Measurements from ENCODE around the gene NKG7. TPM values are rescaled to one million over a fixed set of nuclear protein-coding genes. Genes with fewer than 3 reads are reported as not detected.
A peak's percentile ranks its signal among the peaks of the same experiment; 100 is the strongest.

Gene NKG7
- total and polyA plus RNA-seq, 4 donors, result 2.0 to 13.6 (median 5.7) TPM

DNA sequence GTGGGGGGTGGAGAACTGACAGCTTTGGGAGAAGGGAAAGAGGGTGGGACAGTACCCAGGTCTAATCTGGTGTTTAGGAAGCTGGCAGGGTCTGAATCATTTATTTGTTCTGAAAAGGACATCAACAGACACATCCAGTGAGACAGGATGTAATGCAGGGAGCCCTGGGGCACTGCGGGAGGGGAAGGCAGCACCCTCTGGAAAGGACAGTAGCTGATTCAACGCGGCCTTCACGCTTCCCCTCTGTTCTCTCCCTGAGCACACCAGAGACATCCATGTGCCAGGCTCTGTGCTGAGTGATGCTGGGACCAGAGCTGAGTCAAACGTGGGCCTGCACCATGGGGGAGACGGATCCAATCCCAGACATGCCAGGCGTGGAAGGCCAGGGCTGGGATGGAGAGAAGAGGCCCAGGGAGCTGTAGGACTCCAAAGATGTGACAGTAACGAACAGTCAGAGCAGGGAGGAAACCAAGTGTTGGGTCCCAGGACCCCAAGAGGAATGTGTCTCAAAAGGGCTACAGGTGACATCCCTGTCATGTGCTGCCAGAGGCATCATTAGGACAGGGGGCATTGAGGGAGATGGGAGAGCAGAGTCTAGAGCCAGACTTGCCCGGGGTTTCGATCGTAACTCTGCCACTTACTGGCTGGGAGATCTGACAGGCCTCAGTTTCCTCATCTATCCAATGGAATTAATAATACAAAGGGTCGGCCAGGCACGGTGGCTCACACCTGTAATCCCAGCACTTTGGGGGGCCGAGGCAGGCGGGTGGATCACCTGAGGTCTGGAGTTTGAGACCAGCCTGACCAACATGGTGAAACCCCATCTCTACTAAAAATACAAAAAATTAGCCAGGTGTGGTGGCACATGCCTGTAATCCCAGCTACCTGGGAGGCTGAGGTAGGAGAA is 8.0 kb downstream of the NKG7 start:
- TF ChIP-seq HNF4G (IDR thresholded peaks at IDR 0.05) (no peak), FOXA1 (IDR thresholded peaks at IDR 0.05) (no peak), TAF1 (conservative IDR thresholded peaks at IDR 0.05) (no peak), RXRA (IDR thresholded peaks at IDR 0.05) (no peak), FOXA2 (IDR thresholded peaks at IDR 0.05) (no peak)
- TF ChIP-seq, protein P1, sequence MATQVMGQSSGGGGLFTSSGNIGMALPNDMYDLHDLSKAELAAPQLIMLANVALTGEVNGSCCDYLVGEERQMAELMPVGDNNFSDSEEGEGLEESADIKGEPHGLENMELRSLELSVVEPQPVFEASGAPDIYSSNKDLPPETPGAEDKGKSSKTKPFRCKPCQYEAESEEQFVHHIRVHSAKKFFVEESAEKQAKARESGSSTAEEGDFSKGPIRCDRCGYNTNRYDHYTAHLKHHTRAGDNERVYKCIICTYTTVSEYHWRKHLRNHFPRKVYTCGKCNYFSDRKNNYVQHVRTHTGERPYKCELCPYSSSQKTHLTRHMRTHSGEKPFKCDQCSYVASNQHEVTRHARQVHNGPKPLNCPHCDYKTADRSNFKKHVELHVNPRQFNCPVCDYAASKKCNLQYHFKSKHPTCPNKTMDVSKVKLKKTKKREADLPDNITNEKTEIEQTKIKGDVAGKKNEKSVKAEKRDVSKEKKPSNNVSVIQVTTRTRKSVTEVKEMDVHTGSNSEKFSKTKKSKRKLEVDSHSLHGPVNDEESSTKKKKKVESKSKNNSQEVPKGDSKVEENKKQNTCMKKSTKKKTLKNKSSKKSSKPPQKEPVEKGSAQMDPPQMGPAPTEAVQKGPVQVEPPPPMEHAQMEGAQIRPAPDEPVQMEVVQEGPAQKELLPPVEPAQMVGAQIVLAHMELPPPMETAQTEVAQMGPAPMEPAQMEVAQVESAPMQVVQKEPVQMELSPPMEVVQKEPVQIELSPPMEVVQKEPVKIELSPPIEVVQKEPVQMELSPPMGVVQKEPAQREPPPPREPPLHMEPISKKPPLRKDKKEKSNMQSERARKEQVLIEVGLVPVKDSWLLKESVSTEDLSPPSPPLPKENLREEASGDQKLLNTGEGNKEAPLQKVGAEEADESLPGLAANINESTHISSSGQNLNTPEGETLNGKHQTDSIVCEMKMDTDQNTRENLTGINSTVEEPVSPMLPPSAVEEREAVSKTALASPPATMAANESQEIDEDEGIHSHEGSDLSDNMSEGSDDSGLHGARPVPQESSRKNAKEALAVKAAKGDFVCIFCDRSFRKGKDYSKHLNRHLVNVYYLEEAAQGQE (IDR thresholded peaks at IDR 0.05), result peak; percentile 94
- TF ChIP-seq, protein P2, sequence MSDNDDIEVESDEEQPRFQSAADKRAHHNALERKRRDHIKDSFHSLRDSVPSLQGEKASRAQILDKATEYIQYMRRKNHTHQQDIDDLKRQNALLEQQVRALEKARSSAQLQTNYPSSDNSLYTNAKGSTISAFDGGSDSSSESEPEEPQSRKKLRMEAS (IDR thresholded peaks at IDR 0.05), result no peak
- Histone ChIP-seq H3K27ac (ENCODE audit: low read depth in 1 of 2, low read length in 2 of 2) (peak overlapping the region; percentile 91), H3K4me3 (ENCODE audit: low read depth in 1 of 3, low read length in 3 of 3) (peak overlapping the region in 2 of 3 donors; percentile 49 to 67), H3K4me1 (ENCODE audit: control insufficient read depth in 4 of 4, insufficient read depth in 4 of 4, low read length in 3 of 4) (peaks cover 2 to 50% (median 28%) of the 10 kb centered on the region in 4 donors), H3K9ac (ENCODE audit: low read depth in 1 of 2, low read length in 2 of 2) (peak overlapping the region; percentile 69 to 87), H3K9me3 (ENCODE audit: control insufficient read depth in 4 of 4, low read length in 3 of 4) (no peaks in the 10 kb centered on the region), H3K27me3 (ENCODE audit: control insufficient read depth in 4 of 4, insufficient read depth in 4 of 4, low read length in 3 of 4) (no peaks in the 10 kb centered on the region), H3K36me3 (ENCODE audit: control insufficient read depth in 4 of 4, insufficient read depth in 3 of 4, low read depth in 1 of 4, low read length in 3 of 4) (no peaks in the 10 kb centered on the region)
- 58% methylated on average over 15 of the region's 15 CpGs for WGBS
- no peak for DNase-seq (ENCODE audit: low spot score)

DNA sequence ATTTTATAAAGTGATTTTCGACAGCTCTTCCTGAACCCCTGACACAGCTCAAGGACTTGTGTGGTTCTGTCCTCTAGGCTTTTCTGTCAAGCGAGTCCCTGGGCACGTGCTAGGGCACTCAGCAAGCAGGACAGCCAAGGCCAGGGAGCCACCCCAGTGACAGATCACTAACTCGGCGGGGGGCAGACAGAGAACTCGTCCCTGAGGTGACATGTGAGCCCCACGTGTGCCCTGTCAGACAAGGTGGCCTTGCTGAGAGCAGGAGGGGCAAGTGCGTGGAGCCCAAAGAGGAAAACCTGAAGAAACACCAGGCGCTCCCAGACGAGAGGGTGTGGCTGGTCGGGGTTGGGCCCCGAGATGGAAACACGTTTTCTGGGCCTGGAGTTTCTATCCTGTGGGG is 11.2 kb downstream of the NKG7 start:
- no peaks in the 10 kb centered on the region for H3K9me3 ChIP-seq (ENCODE audit: control insufficient read depth in 4 of 4, low read length in 3 of 4)
- H3K4me3 ChIP-seq (ENCODE audit: low read depth in 1 of 3, low read length in 3 of 3), result no peak overlapping the region
- no peaks in the 10 kb centered on the region for H3K27me3 ChIP-seq (ENCODE audit: control insufficient read depth in 4 of 4, insufficient read depth in 4 of 4, low read length in 3 of 4)
- peaks cover 7 to 57% (median 30%) of the 10 kb centered on the region in 4 donors for H3K4me1 ChIP-seq (ENCODE audit: control insufficient read depth in 4 of 4, insufficient read depth in 4 of 4, low read length in 3 of 4)
- TF ChIP-seq, protein P3, sequence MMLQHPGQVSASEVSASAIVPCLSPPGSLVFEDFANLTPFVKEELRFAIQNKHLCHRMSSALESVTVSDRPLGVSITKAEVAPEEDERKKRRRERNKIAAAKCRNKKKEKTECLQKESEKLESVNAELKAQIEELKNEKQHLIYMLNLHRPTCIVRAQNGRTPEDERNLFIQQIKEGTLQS (IDR thresholded peaks at IDR 0.05), result no peak
- DNase-seq (ENCODE audit: low spot score), result no peak
- no peaks in the 10 kb centered on the region for H3K36me3 ChIP-seq (ENCODE audit: control insufficient read depth in 4 of 4, insufficient read depth in 3 of 4, low read depth in 1 of 4, low read length in 3 of 4)
- H3K27ac ChIP-seq (ENCODE audit: low read depth in 1 of 2, low read length in 2 of 2), result peak overlapping the region; percentile 0 to 32
- WGBS, result 91% methylated on average over 13 of the region's 13 CpGs
- no peak overlapping the region for H3K9ac ChIP-seq (ENCODE audit: low read depth in 1 of 2, low read length in 2 of 2)

DNA sequence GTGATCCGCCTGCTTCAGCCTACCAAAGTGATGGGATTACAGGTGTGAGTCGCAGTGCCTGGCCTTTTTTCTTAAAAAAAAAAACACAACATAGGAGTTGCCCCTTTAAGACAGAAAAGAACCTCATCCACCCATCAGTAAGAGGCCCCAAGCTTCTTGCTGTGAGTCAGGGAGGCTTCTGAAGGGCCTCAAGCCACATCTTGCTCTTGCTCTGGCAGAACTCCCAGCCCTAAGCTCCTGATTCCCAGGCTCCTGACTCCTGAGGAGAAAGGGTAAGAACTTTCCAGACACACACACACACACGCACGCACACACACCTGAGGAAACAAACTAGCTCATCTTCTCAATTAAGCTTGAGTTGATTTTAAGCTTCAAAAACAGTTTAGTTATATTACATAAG is 13.2 kb downstream of the NKG7 start:
- H3K27ac ChIP-seq (ENCODE audit: low read depth in 1 of 2, low read length in 2 of 2), result peak overlapping the region; percentile 13 to 25
- no peaks in the 10 kb centered on the region for H3K9me3 ChIP-seq (ENCODE audit: control insufficient read depth in 4 of 4, low read length in 3 of 4)
- no peak overlapping the region for H3K4me3 ChIP-seq (ENCODE audit: low read depth in 1 of 3, low read length in 3 of 3)
- H3K36me3 ChIP-seq (ENCODE audit: control insufficient read depth in 4 of 4, insufficient read depth in 3 of 4, low read depth in 1 of 4, low read length in 3 of 4), result no peaks in the 10 kb centered on the region
- no peak for DNase-seq (ENCODE audit: low spot score)
- no peak overlapping the region for H3K9ac ChIP-seq (ENCODE audit: low read depth in 1 of 2, low read length in 2 of 2)
- TF ChIP-seq, protein P1 (IDR thresholded peaks at IDR 0.05), result no peak
- no peak for TF ChIP-seq GABPA (IDR thresholded peaks at IDR 0.05 in 1 of 2, conservative IDR thresholded peaks at IDR 0.05 in 1 of 2)
- no peak for TF ChIP-seq HNF4G (IDR thresholded peaks at IDR 0.05)
- TF ChIP-seq, protein P4, sequence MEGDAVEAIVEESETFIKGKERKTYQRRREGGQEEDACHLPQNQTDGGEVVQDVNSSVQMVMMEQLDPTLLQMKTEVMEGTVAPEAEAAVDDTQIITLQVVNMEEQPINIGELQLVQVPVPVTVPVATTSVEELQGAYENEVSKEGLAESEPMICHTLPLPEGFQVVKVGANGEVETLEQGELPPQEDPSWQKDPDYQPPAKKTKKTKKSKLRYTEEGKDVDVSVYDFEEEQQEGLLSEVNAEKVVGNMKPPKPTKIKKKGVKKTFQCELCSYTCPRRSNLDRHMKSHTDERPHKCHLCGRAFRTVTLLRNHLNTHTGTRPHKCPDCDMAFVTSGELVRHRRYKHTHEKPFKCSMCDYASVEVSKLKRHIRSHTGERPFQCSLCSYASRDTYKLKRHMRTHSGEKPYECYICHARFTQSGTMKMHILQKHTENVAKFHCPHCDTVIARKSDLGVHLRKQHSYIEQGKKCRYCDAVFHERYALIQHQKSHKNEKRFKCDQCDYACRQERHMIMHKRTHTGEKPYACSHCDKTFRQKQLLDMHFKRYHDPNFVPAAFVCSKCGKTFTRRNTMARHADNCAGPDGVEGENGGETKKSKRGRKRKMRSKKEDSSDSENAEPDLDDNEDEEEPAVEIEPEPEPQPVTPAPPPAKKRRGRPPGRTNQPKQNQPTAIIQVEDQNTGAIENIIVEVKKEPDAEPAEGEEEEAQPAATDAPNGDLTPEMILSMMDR (IDR thresholded peaks at IDR 0.05; ENCODE audit: low read depth, low read length, missing input control), result no peak
- TF ChIP-seq HNF4A (conservative IDR thresholded peaks at IDR 0.05), result no peak
- no peak for TF ChIP-seq TAF1 (conservative IDR thresholded peaks at IDR 0.05)
- TF ChIP-seq FOXA2 (IDR thresholded peaks at IDR 0.05), result no peak
- H3K4me1 ChIP-seq (ENCODE audit: control insufficient read depth in 4 of 4, insufficient read depth in 4 of 4, low read length in 3 of 4), result peaks cover 9 to 52% (median 26%) of the 10 kb centered on the region in 4 donors
- WGBS, result 97% methylated on average over 4 of the region's 4 CpGs
- no peaks in the 10 kb centered on the region for H3K27me3 ChIP-seq (ENCODE audit: control insufficient read depth in 4 of 4, insufficient read depth in 4 of 4, low read length in 3 of 4)
